SK-N-SH (cell line): Measurements from ENCODE around the gene GRK5.

ENCODE experiments used
- CTCF ChIP-seq: fragments of 200-600 bp; sonication (generic); IDR thresholded peaks from 2 replicates; pipeline ENCODE4 v1.6.1; 2017; ENCODE audit warnings: antibody characterized with exemption, mild to moderate bottlenecking, moderate library complexity
- EZH2phosphoT487 ChIP-seq: fragments of 200-600 bp; sonication (generic); IDR thresholded peaks from 2 replicates; pipeline ENCODE4 v1.6.1; 2017; ENCODE audit warnings: low read depth, mixed run types, mild to moderate bottlenecking, antibody characterized with exemption, moderate library complexity, borderline replicate concordance
- GATA2 ChIP-seq: sonication (generic); formaldehyde crosslinking; IDR thresholded peaks from 2 replicates; pipeline ENCODE4 v1.5.0; 2020; ENCODE audit warnings: mild to moderate bottlenecking, missing genetic modification reagents
- MXI1 ChIP-seq: IDR thresholded peaks from 2 replicates; pipeline ENCODE4 v1.6.1; 2012; ENCODE audit warnings: mild to moderate bottlenecking, low read depth, low read length, improper control_type of control experiment
- POLR2AphosphoS5 ChIP-seq: IDR thresholded peaks from 2 replicates; pipeline ENCODE4 v1.6.1; 2012; ENCODE audit warnings: low read depth, low read length
- RAD21 ChIP-seq: IDR thresholded peaks from 2 replicates; pipeline ENCODE4 v1.6.1; 2012; ENCODE audit warnings: mild to moderate bottlenecking, low read length
- REST ChIP-seq: IDR thresholded peaks from 2 replicates; pipeline ENCODE4 v1.6.1; 2012; ENCODE audit warnings: mild to moderate bottlenecking, low read depth, low read length, moderate library complexity
- RFX5 ChIP-seq: IDR thresholded peaks from 2 replicates; pipeline ENCODE4 v1.6.1; 2012; ENCODE audit warnings: mild to moderate bottlenecking, improper control_type of control experiment, low read length
- TAF1 ChIP-seq: IDR thresholded peaks from 2 replicates; pipeline ENCODE4 v1.6.1; 2012; ENCODE audit warnings: low read depth, mild to moderate bottlenecking, low read length, moderate library complexity, borderline replicate concordance
- ZBTB33 ChIP-seq: IDR thresholded peaks from 2 replicates; pipeline ENCODE4 v1.4.0; 2012; ENCODE audit warnings: low read depth, borderline replicate concordance

- TF ChIP-seq CTCF (no peak), MXI1 (no peak), REST (no peak), RFX5 (no peak), TAF1 (no peak), EZH2phosphoT487 (no peak), RAD21 (no peak), GATA2 (CRISPR knock-in tag) (no peak), POLR2AphosphoS5 (no peak), ZBTB33 (no peak)
These were observed 62.4 kb downstream of the GRK5 start for GRCh38 chr10:119269737-119270136.
